ENCODE measurements around the gene GCN1. TPM values are rescaled to one million over a fixed set of nuclear protein-coding genes. Genes with fewer than 3 reads are reported as not detected.

GCN1 gene
- polyA plus RNA-seq, 1 donor (not counting 4 experiments of a cell fraction or from before 2014, with no cell fraction given), result 34.1 TPM

GRCh38 chr12:120139958-120140357 is 54.6 kb downstream of the GCN1 start:
- FAIRE-seq, result no peak
- H2AFZ ChIP-seq (ENCODE audit: control insufficient read depth, low read length), result no peak overlapping the region
- H3K9me3 ChIP-seq (ENCODE audit: control insufficient read depth, low read depth, low read length), result no peaks in the 10 kb centered on the region
- no peaks in the 10 kb centered on the region for H3K9me1 ChIP-seq (ENCODE audit: control insufficient read depth, extremely low read depth, insufficient read depth, low read length)
- no peaks in the 10 kb centered on the region for H3K27me3 ChIP-seq (ENCODE audit: control insufficient read depth, extremely low read depth, insufficient read depth, low read length)
- no peaks in the 10 kb centered on the region for H3K4me1 ChIP-seq (ENCODE audit: control insufficient read depth, extremely low read depth, insufficient read depth, low read length)
- no peak for DNase-seq (ENCODE audit: low read depth, low spot score)
- TF ChIP-seq EZH2 (IDR thresholded peaks at IDR 0.05; ENCODE audit: low read length), result no peak
- TF ChIP-seq, protein P1, sequence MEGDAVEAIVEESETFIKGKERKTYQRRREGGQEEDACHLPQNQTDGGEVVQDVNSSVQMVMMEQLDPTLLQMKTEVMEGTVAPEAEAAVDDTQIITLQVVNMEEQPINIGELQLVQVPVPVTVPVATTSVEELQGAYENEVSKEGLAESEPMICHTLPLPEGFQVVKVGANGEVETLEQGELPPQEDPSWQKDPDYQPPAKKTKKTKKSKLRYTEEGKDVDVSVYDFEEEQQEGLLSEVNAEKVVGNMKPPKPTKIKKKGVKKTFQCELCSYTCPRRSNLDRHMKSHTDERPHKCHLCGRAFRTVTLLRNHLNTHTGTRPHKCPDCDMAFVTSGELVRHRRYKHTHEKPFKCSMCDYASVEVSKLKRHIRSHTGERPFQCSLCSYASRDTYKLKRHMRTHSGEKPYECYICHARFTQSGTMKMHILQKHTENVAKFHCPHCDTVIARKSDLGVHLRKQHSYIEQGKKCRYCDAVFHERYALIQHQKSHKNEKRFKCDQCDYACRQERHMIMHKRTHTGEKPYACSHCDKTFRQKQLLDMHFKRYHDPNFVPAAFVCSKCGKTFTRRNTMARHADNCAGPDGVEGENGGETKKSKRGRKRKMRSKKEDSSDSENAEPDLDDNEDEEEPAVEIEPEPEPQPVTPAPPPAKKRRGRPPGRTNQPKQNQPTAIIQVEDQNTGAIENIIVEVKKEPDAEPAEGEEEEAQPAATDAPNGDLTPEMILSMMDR (optimal IDR thresholded peaks at IDR 0.05 in 1 of 3, IDR thresholded peaks at IDR 0.05 in 1 of 3, conservative IDR thresholded peaks at IDR 0.05 in 1 of 3; ENCODE audit: extremely low read depth in 1 of 3, insufficient read depth in 2 of 3, low read length in 3 of 3), result no peak
- H3K36me3 ChIP-seq (ENCODE audit: control insufficient read depth in 2 of 2, extremely low read depth in 1 of 2, insufficient read depth in 2 of 2, low read length in 2 of 2), result peaks cover 65% of the 10 kb centered on the region in 2 experiments
- dilution Hi-C loops (cut with MboI; ENCODE audit: extremely low pct_ligation_motif_present, low sequenced_read_pairs), result no loop called here
- no peak overlapping the region for H3K4me2 ChIP-seq (ENCODE audit: control insufficient read depth, extremely low read depth, insufficient read depth, low read depth, low read length)
- no peak overlapping the region for H3K4me3 ChIP-seq (ENCODE audit: control insufficient read depth in 2 of 3, extremely low read depth in 1 of 3, insufficient read depth in 2 of 3, low read depth in 1 of 3, low read length in 3 of 3)
- no peaks in the 10 kb centered on the region for H3K79me2 ChIP-seq (ENCODE audit: control insufficient read depth, insufficient read depth, low read length)
- H3K9ac ChIP-seq (ENCODE audit: control insufficient read depth, extremely low read depth, insufficient read depth, low read length), result no peak overlapping the region
- H4K20me1 ChIP-seq (ENCODE audit: control insufficient read depth, extremely low read depth, insufficient read depth, low read length), result no peaks in the 10 kb centered on the region
- no peak overlapping the region for H3K27ac ChIP-seq (ENCODE audit: control insufficient read depth, insufficient read depth, low read length)

- Histone ChIP-seq H4K20me1 (ENCODE audit: control insufficient read depth, extremely low read depth, insufficient read depth, low read length) (no peaks in the 10 kb centered on the region), H3K4me3 (ENCODE audit: control insufficient read depth in 2 of 3, extremely low read depth in 1 of 3, insufficient read depth in 2 of 3, low read depth in 1 of 3, low read length in 3 of 3) (no peak overlapping the region), H3K4me1 (ENCODE audit: control insufficient read depth, extremely low read depth, insufficient read depth, low read length) (no peaks in the 10 kb centered on the region), H3K27me3 (ENCODE audit: control insufficient read depth, extremely low read depth, insufficient read depth, low read length) (no peaks in the 10 kb centered on the region), H3K9me3 (ENCODE audit: control insufficient read depth, low read depth, low read length) (no peaks in the 10 kb centered on the region), H2AFZ (ENCODE audit: control insufficient read depth, low read length) (no peak overlapping the region), H3K9me1 (ENCODE audit: control insufficient read depth, extremely low read depth, insufficient read depth, low read length) (no peaks in the 10 kb centered on the region), H3K4me2 (ENCODE audit: control insufficient read depth, extremely low read depth, insufficient read depth, low read depth, low read length) (no peak overlapping the region), H3K9ac (ENCODE audit: control insufficient read depth, extremely low read depth, insufficient read depth, low read length) (no peak overlapping the region), H3K79me2 (ENCODE audit: control insufficient read depth, insufficient read depth, low read length) (no peaks in the 10 kb centered on the region), H3K36me3 (ENCODE audit: control insufficient read depth in 2 of 2, extremely low read depth in 1 of 2, insufficient read depth in 2 of 2, low read length in 2 of 2) (peaks cover 63 to 65% of the 10 kb centered on the region in 2 experiments), H3K27ac (ENCODE audit: control insufficient read depth, insufficient read depth, low read length) (no peak overlapping the region)
- FAIRE-seq (no peak), DNase-seq (ENCODE audit: low read depth, low spot score) (no peak)
- dilution Hi-C loops (cut with MboI; ENCODE audit: extremely low pct_ligation_motif_present, low sequenced_read_pairs), result no loop called here
- TF ChIP-seq EZH2 (IDR thresholded peaks at IDR 0.05; ENCODE audit: low read length), result no peak
- TF ChIP-seq, protein P1 (optimal IDR thresholded peaks at IDR 0.05 in 1 of 3, IDR thresholded peaks at IDR 0.05 in 1 of 3, conservative IDR thresholded peaks at IDR 0.05 in 1 of 3; ENCODE audit: extremely low read depth in 1 of 3, insufficient read depth in 2 of 3, low read length in 3 of 3), result no peak
Measured at GRCh38 chr12:120138366-120138765, 56.1 kb downstream of the GCN1 start.
